IMR-90 (cell line): ENCODE data around the gene CSDE1. TPM values are rescaled to one million over a fixed set of nuclear protein-coding genes. Genes with fewer than 3 reads are reported as not detected.

Experiments used
- ATAC-seq: fragments of 200-7000 bp; cut with Tn5 transposase; 2 replicates; pipeline ENCODE4 v1.9.1; 2020; ENCODE audit warnings: low read depth, mild to moderate bottlenecking, moderate library complexity
- BruUV-seq: library from RNA; stranded (reverse); fragments of 400-500 nt; replicated peaks from 2 replicates; lab custom pipeline; 2021; lab: Mats Ljungman, UMichigan
- CTCF ChIA-PET: fragments of 300-600 bp; formaldehyde crosslinking; extraction: SDS; loops from one replicate; lab custom pipeline; 2021; ENCODE audit warnings: antibody characterized with exemption; lab: Yijun Ruan, JAX
- POLR2A ChIA-PET: fragments of 300-600 bp; sonication (Branson Sonifier 250); formaldehyde crosslinking; loops from one replicate; lab custom pipeline; 2022; ENCODE audit warnings: antibody characterized with exemption; ENCODE audit not compliant: unreplicated experiment; lab: Charles Lee
- DNase-seq: peaks from one replicate; pipeline ENCODE4 v3.0.0; 2013
- H2AFZ ChIP-seq: replicated peaks from 2 replicates; pipeline ENCODE3; 2013; ENCODE audit warnings: low read length, mild to moderate bottlenecking; ENCODE audit not compliant: poor library complexity
- H2AK5ac ChIP-seq: 2 replicates; pipeline ENCODE4 v1.6.1; 2013; ENCODE audit warnings: low read depth, low read length, inconsistent platforms
- H2AK9ac ChIP-seq: replicated peaks from 2 replicates; pipeline ENCODE3; 2013; ENCODE audit warnings: mild to moderate bottlenecking, low read depth, low read length, moderate library complexity; ENCODE audit not compliant: poor library complexity
- H2BK120ac ChIP-seq: 2 replicates; pipeline ENCODE4 v1.6.1; 2013; ENCODE audit warnings: low read depth, low read length, inconsistent platforms
- H2BK15ac ChIP-seq: 3 replicates; pipeline ENCODE4 v1.6.1; 2013; ENCODE audit warnings: low read depth, low read length, inconsistent platforms
- H2BK20ac ChIP-seq: 2 replicates; pipeline ENCODE4 v1.6.1; 2013; ENCODE audit warnings: low read depth, mild to moderate bottlenecking, inconsistent platforms, low read length, moderate library complexity
- H2BK5ac ChIP-seq: 2 replicates; pipeline ENCODE4 v1.6.1; 2013; ENCODE audit warnings: mild to moderate bottlenecking, low read depth, low read length, inconsistent platforms; ENCODE audit not compliant: poor library complexity, severe bottlenecking
- H3K14ac ChIP-seq: replicated peaks from 2 replicates; pipeline ENCODE4 v1.6.1; 2013; ENCODE audit warnings: low read depth, low read length, inconsistent platforms
- H3K18ac ChIP-seq: 2 replicates; pipeline ENCODE4 v1.6.1; 2013; ENCODE audit warnings: low read depth, low read length, control low read depth
- H3K23ac ChIP-seq: 2 replicates; pipeline ENCODE4 v1.6.1; 2013; ENCODE audit warnings: low read depth, low read length, inconsistent platforms
- H3K27ac ChIP-seq: 2 replicates; pipeline ENCODE4 v1.5.1; 2013; ENCODE audit warnings: mild to moderate bottlenecking, control low read depth, low read length; ENCODE audit not compliant: insufficient read depth
- H3K27me3 ChIP-seq: 2 replicates; pipeline ENCODE4 v1.6.1; 2013; ENCODE audit warnings: low read length; ENCODE audit not compliant: control insufficient read depth, insufficient read depth
- H3K36me3 ChIP-seq: 2 replicates; pipeline ENCODE4 v1.6.1; 2013; ENCODE audit warnings: low read length, mixed read lengths; ENCODE audit not compliant: control insufficient read depth, insufficient read depth
- H3K4ac ChIP-seq: 2 replicates; pipeline ENCODE4 v1.6.1; 2013; ENCODE audit warnings: low read depth, low read length, inconsistent platforms
- H3K4me1 ChIP-seq: 2 replicates; pipeline ENCODE4 v1.6.1; 2013; ENCODE audit warnings: low read length, mixed read lengths; ENCODE audit not compliant: control insufficient read depth, insufficient read depth
- H3K4me2 ChIP-seq: 2 replicates; pipeline ENCODE4 v1.6.1; 2013; ENCODE audit warnings: low read depth, mild to moderate bottlenecking, control low read depth, low read length, moderate library complexity
- H3K4me3 ChIP-seq: 2 replicates; pipeline ENCODE4 v1.5.1; 2013; ENCODE audit warnings: low read depth, mild to moderate bottlenecking, control low read depth, low read length, moderate library complexity; ENCODE audit not compliant: insufficient read depth
- H3K56ac ChIP-seq: 2 replicates; pipeline ENCODE4 v1.6.1; 2013; ENCODE audit warnings: low read length, inconsistent platforms; ENCODE audit not compliant: insufficient read depth; ENCODE audit errors: extremely low read depth
- H3K79me1 ChIP-seq, 2 experiments: 2 replicates each; pipeline ENCODE4 v1.6.1; 2013; ENCODE audit warnings: low read length in 2 of 2, inconsistent platforms in 1 of 2, low read depth in 1 of 2
- H3K9ac ChIP-seq: 2 replicates; pipeline ENCODE4 v1.6.1; 2013; ENCODE audit warnings: low read depth, low read length, control low read depth
- H3K9me1 ChIP-seq: 2 replicates; pipeline ENCODE4 v1.6.1; 2013; ENCODE audit warnings: low read length, inconsistent platforms; ENCODE audit not compliant: insufficient read depth
- H3K9me3 ChIP-seq: 2 replicates; pipeline ENCODE4 v1.6.1; 2013; ENCODE audit warnings: low read length; ENCODE audit not compliant: control insufficient read depth, insufficient read depth
- H4K20me1 ChIP-seq: 2 replicates; pipeline ENCODE4 v1.6.1; 2013; ENCODE audit warnings: low read length, inconsistent platforms; ENCODE audit not compliant: insufficient read depth
- H4K5ac ChIP-seq: 2 replicates; pipeline ENCODE4 v1.6.1; 2013; ENCODE audit warnings: mild to moderate bottlenecking, low read depth, low read length, control low read depth
- H4K8ac ChIP-seq, 2 experiments: 2 replicates each; pipeline ENCODE4 v1.6.1; 2013; ENCODE audit warnings: low read depth in 2 of 2, low read length in 2 of 2, control low read depth in 1 of 2, inconsistent platforms in 1 of 2
- H4K91ac ChIP-seq: 2 replicates; pipeline ENCODE4 v1.6.1; 2013; ENCODE audit warnings: low read depth, low read length, inconsistent platforms; ENCODE audit not compliant: insufficient read depth
- BHLHE40 ChIP-seq: fragments of 150-350 bp; IDR thresholded peaks from 2 replicates; pipeline ENCODE4 v1.6.1; 2016; ENCODE audit warnings: mild to moderate bottlenecking, low read depth, low read length
- CEBPB ChIP-seq: IDR thresholded peaks from 2 replicates; pipeline ENCODE4 v1.6.1; 2012; ENCODE audit warnings: low read depth, low read length, improper control_type of control experiment
- CHD1 ChIP-seq: IDR thresholded peaks from 2 replicates; pipeline ENCODE4 v1.6.1; 2012; ENCODE audit warnings: low read depth, low read length, improper control_type of control experiment
- FOS ChIP-seq: fragments of 150-350 bp; IDR thresholded peaks from 2 replicates; pipeline ENCODE4 v1.6.1; 2016; ENCODE audit warnings: low read depth, low read length
- MAFK ChIP-seq: IDR thresholded peaks from 2 replicates; pipeline ENCODE4 v1.6.1; 2012; ENCODE audit warnings: low read depth, low read length, improper control_type of control experiment
- MAZ ChIP-seq: IDR thresholded peaks from 2 replicates; pipeline ENCODE4 v1.6.1; 2012; ENCODE audit warnings: low read depth, mild to moderate bottlenecking, low read length, improper control_type of control experiment, moderate library complexity, borderline replicate concordance
- MXI1 ChIP-seq: IDR thresholded peaks from 2 replicates; pipeline ENCODE4 v1.6.1; 2012; ENCODE audit warnings: low read depth, mild to moderate bottlenecking, low read length, moderate library complexity, borderline replicate concordance
- NFE2L2 ChIP-seq: fragments of 150-350 bp; IDR thresholded peaks from 2 replicates; pipeline ENCODE4 v1.6.1; 2016; ENCODE audit warnings: low read depth, mild to moderate bottlenecking, low read length
- POLR2A ChIP-seq: IDR thresholded peaks from 2 replicates; pipeline ENCODE4 v1.6.1; 2012; ENCODE audit warnings: mild to moderate bottlenecking, low read depth, low read length
- RAD21 ChIP-seq: IDR thresholded peaks from 2 replicates; pipeline ENCODE4 v1.6.1; 2012; ENCODE audit warnings: low read length, improper control_type of control experiment
- RCOR1 ChIP-seq: IDR thresholded peaks from 2 replicates; pipeline ENCODE4 v1.6.1; 2012; ENCODE audit warnings: mild to moderate bottlenecking, low read length, improper control_type of control experiment; ENCODE audit not compliant: insufficient replicate concordance
- RFX5 ChIP-seq: IDR thresholded peaks from 2 replicates; pipeline ENCODE4 v1.8.0; 2012; ENCODE audit warnings: low read depth, mild to moderate bottlenecking, low read length, moderate library complexity
- SMC3 ChIP-seq: fragments of 150-350 bp; IDR thresholded peaks from 2 replicates; pipeline ENCODE4 v1.6.1; 2016; ENCODE audit warnings: low read depth, mild to moderate bottlenecking, antibody characterized with exemption, low read length, moderate library complexity
- WGBS, 2 experiments: methylation state at CpG; one replicate each; pipeline versions ENCODE4 v1.1.5 to v1.1.7; 2013; ENCODE audit warnings: missing lambda C conversion rate in 2 of 2; ENCODE audit not compliant: insufficient read length in 1 of 2; ENCODE audit errors: extremely low coverage in 2 of 2; 5-methylcytosine and 5-hydroxymethylcytosine counted together
- dilution Hi-C: fragments of 300-500 bp; cut with HindIII; formaldehyde crosslinking; loops from one replicate; pipeline ENCODE4 v1.14.3; 2018; ENCODE audit warnings: low sequenced_read_pairs; ENCODE audit not compliant: unreplicated experiment
- in situ Hi-C: fragments of 300-500 bp; cut with MboI; formaldehyde crosslinking; loops from 3 replicates; pipeline ENCODE4 v1.14.3; 2019; ENCODE audit warnings: low sequenced_read_pairs, inconsistent platforms, mixed read lengths
- intact Hi-C: fragments of 100-400 bp; cut with micrococcal nuclease; formaldehyde crosslinking; loops from 2 replicates; pipeline ENCODE4 v1.10.0; 2022
- polyA plus RNA-seq, 3 experiments: library from polyadenylated mRNA; depleted of rRNA; stranded (reverse); fragments of >200 nt; gene quantifications; 2 replicates each; pipeline ENCODE4 v1.2.3, GENCODE V29; 2012; ENCODE audit warnings: low replicate concordance in 1 of 3
- total RNA-seq: library from RNA; depleted of rRNA; stranded (reverse); fragments of >200 nt; gene quantifications from 2 replicates; pipeline ENCODE4 v1.2.3, GENCODE V29; 2012
- TF ChIP-seq, protein P1 (sequence below): fragments of 150-350 bp; IDR thresholded peaks from 2 replicates; pipeline ENCODE4 v1.6.1; 2017; ENCODE audit warnings: mild to moderate bottlenecking, antibody characterized with exemption, low read length, low read depth
- TF ChIP-seq, protein P2 (sequence below): fragments of 150-350 bp; IDR thresholded peaks from 2 replicates; pipeline ENCODE4 v1.6.1; 2016; ENCODE audit warnings: low read depth, mild to moderate bottlenecking, low read length, moderate library complexity, borderline replicate concordance
- TF ChIP-seq, protein P3 (sequence below): conservative IDR thresholded peaks from 2 replicates; pipeline ENCODE4 v1.5.1; 2012; ENCODE audit warnings: mild to moderate bottlenecking, low read depth, low read length, improper control_type of control experiment

The CSDE1 gene
- total and polyA plus RNA-seq, 2 of the 4 experiments (the other 2 are of a cell fraction): 190 to 879 TPM

DNA sequence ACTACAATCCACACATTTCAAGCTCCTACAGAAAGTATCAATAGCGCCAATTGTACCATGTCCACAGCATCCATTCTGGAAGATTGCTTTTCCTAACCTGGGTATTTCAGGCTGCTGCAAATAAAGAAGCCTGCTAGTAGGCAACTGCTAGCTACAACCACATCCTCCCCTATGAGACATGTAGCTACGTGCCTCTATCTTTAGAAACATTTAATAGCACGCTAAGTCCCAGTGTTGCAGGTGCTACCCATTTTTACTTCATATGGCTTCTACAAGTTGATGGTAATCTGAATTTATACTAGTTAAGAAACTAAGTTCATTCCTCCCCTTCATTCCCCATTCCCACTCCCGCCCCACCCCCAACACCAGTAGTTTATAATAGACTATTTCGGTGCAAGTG lies 55.0 kb downstream of the CSDE1 start:
- ATAC-seq (no peak), DNase-seq (no peak)
- dilution Hi-C loops (no loop called here), intact Hi-C loops (no loop called here), in situ Hi-C loops (loop anchor here (25.0 kb wide), 1 partner anchor 740 kb away; no protein-coding TSS in a partner anchor)
- Histone ChIP-seq H3K36me3 (peaks cover 9% of the 10 kb centered on the region), H4K91ac (no peak overlapping the region), H3K79me1 (peaks cover 0 to 1% of the 10 kb centered on the region in 2 experiments; a peak in 2 of 4 replicates), H3K18ac (no peak overlapping the region), H4K8ac (no peak overlapping the region), H3K4me1 (no peaks in the 10 kb centered on the region), H3K9me3 (no peaks in the 10 kb centered on the region), H3K9me1 (no peaks in the 10 kb centered on the region), H3K27me3 (no peaks in the 10 kb centered on the region; the same call in 1 of the 2 replicates), H2AK9ac (no peak overlapping the region), H3K27ac (no peak overlapping the region), H2AK5ac (no peak overlapping the region), H3K23ac (no peak overlapping the region), H2BK120ac (no peak overlapping the region), H2BK15ac (no peak overlapping the region), H4K5ac (no peak overlapping the region), H3K4me3 (no peak overlapping the region), H4K20me1 (no peaks in the 10 kb centered on the region), H3K4me2 (no peak overlapping the region), H2BK20ac (no peak overlapping the region), H2AFZ (no peak overlapping the region), H2BK5ac (no peak overlapping the region), H3K9ac (no peak overlapping the region), H3K56ac (no peak overlapping the region), H3K4ac (no peak overlapping the region), H3K14ac (no peak overlapping the region)
- WGBS, 2 experiments: 100% methylated on average over 1 of the region's 5 CpGs; no CpG with 5 or more reads in 1 of the 2 experiments
- TF ChIP-seq CEBPB: no peak
- no peak for TF ChIP-seq RCOR1
- TF ChIP-seq NFE2L2: no peak
- no peak for TF ChIP-seq BHLHE40
- no peak for TF ChIP-seq MAZ
- no peak for TF ChIP-seq MAFK
- TF ChIP-seq, protein P1, sequence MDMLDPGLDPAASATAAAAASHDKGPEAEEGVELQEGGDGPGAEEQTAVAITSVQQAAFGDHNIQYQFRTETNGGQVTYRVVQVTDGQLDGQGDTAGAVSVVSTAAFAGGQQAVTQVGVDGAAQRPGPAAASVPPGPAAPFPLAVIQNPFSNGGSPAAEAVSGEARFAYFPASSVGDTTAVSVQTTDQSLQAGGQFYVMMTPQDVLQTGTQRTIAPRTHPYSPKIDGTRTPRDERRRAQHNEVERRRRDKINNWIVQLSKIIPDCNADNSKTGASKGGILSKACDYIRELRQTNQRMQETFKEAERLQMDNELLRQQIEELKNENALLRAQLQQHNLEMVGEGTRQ: no peak
- TF ChIP-seq, protein P2, sequence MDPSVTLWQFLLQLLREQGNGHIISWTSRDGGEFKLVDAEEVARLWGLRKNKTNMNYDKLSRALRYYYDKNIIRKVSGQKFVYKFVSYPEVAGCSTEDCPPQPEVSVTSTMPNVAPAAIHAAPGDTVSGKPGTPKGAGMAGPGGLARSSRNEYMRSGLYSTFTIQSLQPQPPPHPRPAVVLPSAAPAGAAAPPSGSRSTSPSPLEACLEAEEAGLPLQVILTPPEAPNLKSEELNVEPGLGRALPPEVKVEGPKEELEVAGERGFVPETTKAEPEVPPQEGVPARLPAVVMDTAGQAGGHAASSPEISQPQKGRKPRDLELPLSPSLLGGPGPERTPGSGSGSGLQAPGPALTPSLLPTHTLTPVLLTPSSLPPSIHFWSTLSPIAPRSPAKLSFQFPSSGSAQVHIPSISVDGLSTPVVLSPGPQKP: no peak
- TF ChIP-seq CHD1: no peak
- TF ChIP-seq MXI1: no peak
- no peak for TF ChIP-seq POLR2A
- TF ChIP-seq, protein P3, sequence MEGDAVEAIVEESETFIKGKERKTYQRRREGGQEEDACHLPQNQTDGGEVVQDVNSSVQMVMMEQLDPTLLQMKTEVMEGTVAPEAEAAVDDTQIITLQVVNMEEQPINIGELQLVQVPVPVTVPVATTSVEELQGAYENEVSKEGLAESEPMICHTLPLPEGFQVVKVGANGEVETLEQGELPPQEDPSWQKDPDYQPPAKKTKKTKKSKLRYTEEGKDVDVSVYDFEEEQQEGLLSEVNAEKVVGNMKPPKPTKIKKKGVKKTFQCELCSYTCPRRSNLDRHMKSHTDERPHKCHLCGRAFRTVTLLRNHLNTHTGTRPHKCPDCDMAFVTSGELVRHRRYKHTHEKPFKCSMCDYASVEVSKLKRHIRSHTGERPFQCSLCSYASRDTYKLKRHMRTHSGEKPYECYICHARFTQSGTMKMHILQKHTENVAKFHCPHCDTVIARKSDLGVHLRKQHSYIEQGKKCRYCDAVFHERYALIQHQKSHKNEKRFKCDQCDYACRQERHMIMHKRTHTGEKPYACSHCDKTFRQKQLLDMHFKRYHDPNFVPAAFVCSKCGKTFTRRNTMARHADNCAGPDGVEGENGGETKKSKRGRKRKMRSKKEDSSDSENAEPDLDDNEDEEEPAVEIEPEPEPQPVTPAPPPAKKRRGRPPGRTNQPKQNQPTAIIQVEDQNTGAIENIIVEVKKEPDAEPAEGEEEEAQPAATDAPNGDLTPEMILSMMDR: no peak
- no peak for TF ChIP-seq FOS
- no peak for TF ChIP-seq SMC3
- no peak for TF ChIP-seq RAD21
- TF ChIP-seq RFX5: no peak
- ChIA-PET CTCF (no interaction called here), POLR2A (interaction anchor here (0.7 kb wide), 1 partner anchor 157 kb away, joined by 3 read pairs; no protein-coding TSS in a partner anchor)
- no TSS peak for BruUV-seq
